DOHH2 (cell line): ENCODE results near the gene DCANP1.

Source experiments
- H3F3A ChIP-seq: fragments of 200-600 bp; sonication (generic), shearing (Covaris generic); 2 replicates; pipeline ENCODE4 v1.6.0; 2016; ENCODE audit warnings: antibody characterized with exemption, mild to moderate bottlenecking; ENCODE audit not compliant: control insufficient read depth, insufficient read depth
- H3K27ac ChIP-seq: fragments of 200-600 bp; sonication (generic); 2 replicates; pipeline ENCODE4 v1.5.1; 2014; ENCODE audit warnings: low read depth, mild to moderate bottlenecking, low read length, moderate library complexity
- H3K27me3 ChIP-seq: fragments of 200-600 bp; sonication (generic); 2 replicates; pipeline ENCODE4 v1.6.1; 2014; ENCODE audit warnings: mild to moderate bottlenecking, low read length, mixed read lengths; ENCODE audit not compliant: control insufficient read depth
- H3K36me3 ChIP-seq: fragments of 200-600 bp; sonication (generic); 2 replicates; pipeline ENCODE4 v1.6.1; 2014; ENCODE audit warnings: mild to moderate bottlenecking, low read length, moderate library complexity, mixed read lengths; ENCODE audit not compliant: control insufficient read depth
- H3K4me1 ChIP-seq: fragments of 200-600 bp; sonication (generic); 2 replicates; pipeline ENCODE4 v1.6.1; 2014; ENCODE audit warnings: mild to moderate bottlenecking, low read length, mixed read lengths; ENCODE audit not compliant: control insufficient read depth
- H3K4me2 ChIP-seq: fragments of 200-600 bp; sonication (generic); 2 replicates; pipeline ENCODE4 v1.6.0; 2014; ENCODE audit warnings: mild to moderate bottlenecking, low read length, moderate library complexity
- H3K4me3 ChIP-seq: fragments of 200-600 bp; sonication (generic); 2 replicates; pipeline ENCODE4 v1.5.1; 2014; ENCODE audit warnings: mild to moderate bottlenecking, low read length, mixed read lengths
- H3K79me2 ChIP-seq: fragments of 200-600 bp; sonication (generic); 2 replicates; pipeline ENCODE4 v1.6.1; 2014; ENCODE audit warnings: mild to moderate bottlenecking, low read length, mixed read lengths; ENCODE audit not compliant: control insufficient read depth
- H3K9me2 ChIP-seq: fragments of 200-600 bp; sonication (generic); replicated peaks from 2 replicates; pipeline ENCODE4 v1.6.1; 2014; ENCODE audit warnings: mild to moderate bottlenecking, low read length, mixed read lengths; ENCODE audit not compliant: control insufficient read depth
- H3K9me3 ChIP-seq: fragments of 200-600 bp; sonication (generic); 2 replicates; pipeline ENCODE4 v1.6.1; 2014; ENCODE audit warnings: antibody characterized with exemption, low read length, mixed read lengths; ENCODE audit not compliant: control insufficient read depth, insufficient read depth
- H4K20me1 ChIP-seq: fragments of 200-600 bp; sonication (generic); 2 replicates; pipeline ENCODE4 v1.6.0; 2014; ENCODE audit warnings: low read depth, mild to moderate bottlenecking, antibody characterized with exemption, low read length, moderate library complexity; ENCODE audit not compliant: control insufficient read depth, insufficient read depth
- CTCF ChIP-seq: fragments of 200-600 bp; sonication (generic); IDR thresholded peaks from one replicate; pipeline ENCODE4 v1.5.1; 2014; ENCODE audit warnings: antibody characterized with exemption, mild to moderate bottlenecking, low read depth, low read length; ENCODE audit not compliant: poor library complexity, severe bottlenecking
- EZH2phosphoT487 ChIP-seq: fragments of 200-600 bp; sonication (generic); IDR thresholded peaks from 2 replicates; pipeline ENCODE4 v1.6.1; 2017; ENCODE audit warnings: borderline replicate concordance, mild to moderate bottlenecking, antibody characterized with exemption, low read length, moderate library complexity, mixed read lengths

The DCANP1 gene

GRCh38 chr5:135492319-135492626 lies 45.1 kb upstream of the DCANP1 start:
- Histone ChIP-seq H3K9me2 (no peaks in the 10 kb centered on the region), H3K4me3 (no peak overlapping the region), H3F3A (no peaks in the 10 kb centered on the region), H4K20me1 (no peaks in the 10 kb centered on the region), H3K4me2 (no peak overlapping the region), H3K36me3 (no peaks in the 10 kb centered on the region), H3K9me3 (no peaks in the 10 kb centered on the region), H3K79me2 (no peaks in the 10 kb centered on the region), H3K4me1 (no peaks in the 10 kb centered on the region), H3K27me3 (peaks cover 62% of the 10 kb centered on the region), H3K27ac (no peak overlapping the region)
- TF ChIP-seq CTCF (no peak), EZH2phosphoT487 (no peak)

GRCh38 chr5:135491552-135492318 lies 44.6 kb upstream of the DCANP1 start:
- Histone ChIP-seq H3K9me2 (no peaks in the 10 kb centered on the region), H3K27ac (no peak overlapping the region), H3K4me1 (no peaks in the 10 kb centered on the region), H3K27me3 (peaks cover 67% of the 10 kb centered on the region), H4K20me1 (no peaks in the 10 kb centered on the region), H3K36me3 (no peaks in the 10 kb centered on the region), H3K79me2 (no peaks in the 10 kb centered on the region), H3K4me3 (no peak overlapping the region), H3F3A (no peaks in the 10 kb centered on the region), H3K4me2 (no peak overlapping the region), H3K9me3 (no peaks in the 10 kb centered on the region)
- TF ChIP-seq CTCF, result no peak
- no peak for TF ChIP-seq EZH2phosphoT487

GRCh38 chr5:135491038-135491551 lies 43.9 kb upstream of the DCANP1 start:
- no peaks in the 10 kb centered on the region for H4K20me1 ChIP-seq
- H3K9me3 ChIP-seq, result no peaks in the 10 kb centered on the region
- no peak overlapping the region for H3K4me3 ChIP-seq

More at GRCh38 chr5:135491038-135491551, 43.9 kb upstream of the DCANP1 start:
- no peak overlapping the region for H3K27ac ChIP-seq
- no peaks in the 10 kb centered on the region for H3K79me2 ChIP-seq
- H3K4me2 ChIP-seq, result no peak overlapping the region
- no peaks in the 10 kb centered on the region for H3K4me1 ChIP-seq
- peaks cover 69% of the 10 kb centered on the region for H3K27me3 ChIP-seq
- no peak for TF ChIP-seq EZH2phosphoT487
- TF ChIP-seq CTCF, result no peak
- H3F3A ChIP-seq, result no peaks in the 10 kb centered on the region
- H3K36me3 ChIP-seq, result no peaks in the 10 kb centered on the region
- no peaks in the 10 kb centered on the region for H3K9me2 ChIP-seq
